B cell (primary cell): ENCODE measurements around the gene DDAH1. TPM values are rescaled to one million over a fixed set of nuclear protein-coding genes. Genes with fewer than 3 reads are reported as not detected.

ENCODE experiments used
- ATAC-seq: fragments of 200-7000 bp; cut with Tn5 transposase; one replicate; pipeline ENCODE4 v1.10.0; 2021; ENCODE audit warnings: low read depth, mild to moderate bottlenecking, moderate number of reproducible peaks, moderate library complexity
- CTCF ChIA-PET: fragments of 350-600 bp; sonication (Branson Sonifier 250); formaldehyde crosslinking; loops from one replicate; lab custom pipeline; 2021; ENCODE audit warnings: antibody characterized with exemption, inconsistent platforms; lab: Charles Lee
- POLR2A ChIA-PET: fragments of 350-600 bp; sonication (Branson Sonifier 250); formaldehyde crosslinking; loops from one replicate; lab custom pipeline; 2021; ENCODE audit warnings: antibody characterized with exemption; lab: Charles Lee
- DNase-seq: peaks from one replicate; pipeline ENCODE4 v3.0.0; 2013
- H2AFZ ChIP-seq: 2 replicates; pipeline ENCODE4 v1.6.1; 2012; ENCODE audit warnings: mild to moderate bottlenecking, low read depth, low read length; ENCODE audit not compliant: insufficient read depth, poor library complexity, severe bottlenecking
- H3K27ac ChIP-seq, 2 donors: 1 replicate in 1 of 2; 2 replicates in 1 of 2; pipeline ENCODE4 v1.5.1; 2012 to 2013; ENCODE audit warnings: low read length in 2 of 2, mild to moderate bottlenecking in 2 of 2, moderate library complexity in 1 of 2
- H3K27me3 ChIP-seq, 4 experiments: fragments of 200-600 bp in 1 of 4; sonication (generic) in 1 of 4; replicated peaks in 1 of 4; 1 replicate in 2 of 4; 2 replicates in 2 of 4; pipeline versions ENCODE4 v1.6.1 to v1.7.0; 2013 to 2016; ENCODE audit warnings: low read length in 3 of 4, mild to moderate bottlenecking in 2 of 4, mixed read lengths in 1 of 4, moderate library complexity in 1 of 4; ENCODE audit not compliant: insufficient read depth in 4 of 4, control insufficient read depth in 3 of 4; ENCODE audit errors: control extremely low read depth in 1 of 4
- H3K36me3 ChIP-seq, 2 experiments: replicated peaks in 1 of 2; 1 replicate in 1 of 2; 2 replicates in 1 of 2; pipeline versions ENCODE4 v1.6.1 to v1.7.1; 2013; ENCODE audit warnings: low read length in 1 of 2; ENCODE audit not compliant: insufficient read depth in 2 of 2, control insufficient read depth in 1 of 2; ENCODE audit errors: control extremely low read depth in 1 of 2, extremely low read depth in 1 of 2
- H3K4me1 ChIP-seq, 2 donors: fragments of 200-600 bp in 1 of 2; sonication (generic) in 1 of 2; 1 replicate in 1 of 2; 2 replicates in 1 of 2; pipeline versions ENCODE4 v1.5.1 to v1.6.1; 2013 to 2017; ENCODE audit warnings: low read length in 2 of 2; ENCODE audit not compliant: control insufficient read depth in 2 of 2, insufficient read depth in 2 of 2
- H3K4me2 ChIP-seq: replicated peaks from 2 replicates; pipeline ENCODE3; 2012; ENCODE audit warnings: mild to moderate bottlenecking, low read depth, low read length; ENCODE audit not compliant: poor library complexity, severe bottlenecking
- H3K4me3 ChIP-seq, 5 experiments: fragments of 200-600 bp in 1 of 5; sonication (generic) in 1 of 5; 1 replicate in 3 of 5; 2 replicates in 2 of 5; pipeline versions ENCODE4 v1.5.1 to v1.7.0; 2011 to 2016; ENCODE audit warnings: low read length in 4 of 5, mild to moderate bottlenecking in 4 of 5, low read depth in 2 of 5, control low read depth in 1 of 5, moderate library complexity in 1 of 5; ENCODE audit not compliant: insufficient read depth in 1 of 5; ENCODE audit errors: control extremely low read depth in 1 of 5, extremely low read depth in 1 of 5
- H3K79me2 ChIP-seq: fragments of 200-600 bp; sonication (generic); one replicate; pipeline ENCODE4 v1.6.0; 2016; ENCODE audit warnings: low read length; ENCODE audit not compliant: control insufficient read depth, insufficient read depth
- H3K9ac ChIP-seq: fragments of 200-600 bp; sonication (generic); 2 replicates; pipeline ENCODE4 v1.6.1; 2017; ENCODE audit warnings: mild to moderate bottlenecking, low read length, moderate library complexity
- H3K9me3 ChIP-seq, 3 donors: one replicate each; pipeline versions ENCODE4 v1.6.1 to v1.7.1; 2013; ENCODE audit warnings: low read length in 2 of 3; ENCODE audit not compliant: control insufficient read depth in 2 of 3, insufficient read depth in 1 of 3; ENCODE audit errors: control extremely low read depth in 1 of 3
- H4K20me1 ChIP-seq: 2 replicates; pipeline ENCODE4 v1.6.0; 2012; ENCODE audit warnings: mild to moderate bottlenecking, low read length; ENCODE audit not compliant: insufficient read depth, control insufficient read depth, poor library complexity, severe bottlenecking
- H3K27ac Mint-ChIP-seq: one replicate; pipeline ENCODE4 v1.8.0; 2021; ENCODE audit warnings: mixed read lengths
- H3K27me3 Mint-ChIP-seq: one replicate; pipeline ENCODE4 v1.8.0; 2021; ENCODE audit warnings: mixed read lengths
- H3K4me1 Mint-ChIP-seq: one replicate; pipeline ENCODE4 v1.8.0; 2021; ENCODE audit warnings: mixed read lengths
- H3K4me3 Mint-ChIP-seq: one replicate; pipeline ENCODE4 v1.8.0; 2021; ENCODE audit warnings: mixed read lengths
- H3K9me3 Mint-ChIP-seq: one replicate; pipeline ENCODE4 v1.8.0; 2022; ENCODE audit warnings: mixed read lengths; ENCODE audit not compliant: insufficient read depth
- CTCF ChIP-seq: fragments of 200-600 bp; IDR thresholded peaks from one replicate; pipeline ENCODE4 v1.8.0; 2022; ENCODE audit warnings: antibody characterized with exemption, mild to moderate bottlenecking
- EZH2 ChIP-seq: IDR thresholded peaks from 2 replicates; pipeline ENCODE4 v1.6.1; 2012; ENCODE audit warnings: borderline replicate concordance, low read depth, mild to moderate bottlenecking, moderate library complexity, low read length; ENCODE audit not compliant: insufficient read depth, poor library complexity, severe bottlenecking
- WGBS: methylation state at CpG from one replicate; pipeline ENCODE4 v1.1.5; 2013; ENCODE audit warnings: missing lambda C conversion rate; ENCODE audit not compliant: insufficient coverage; 5-methylcytosine and 5-hydroxymethylcytosine counted together
- intact Hi-C: fragments of 100-400 bp; cut with micrococcal nuclease; formaldehyde crosslinking; loops from one replicate; pipeline ENCODE4 v1.10.0; 2022
- polyA plus RNA-seq: library from polyadenylated mRNA; depleted of rRNA; stranded (reverse); fragments of >200 nt; gene quantifications from 2 replicates; pipeline ENCODE4 v1.2.3, GENCODE V29; 2012
- total RNA-seq, 2 donors: library from RNA; stranded (reverse); fragments of 120-200 nt in 1 of 2; gene quantifications; 1 replicate in 1 of 2; 2 replicates in 1 of 2; pipeline versions ENCODE4 v1.2.3 to v1.2.4, GENCODE V29; 2013 to 2022

DDAH1 gene
- total and polyA plus RNA-seq, 2 donors (not counting 1 experiment from before 2014, with no cell fraction given): 0.04 TPM; not detected in 1

GRCh38 chr1:85340427-85340826 lies 124.5 kb downstream of the DDAH1 start:
- POLR2A ChIA-PET: no interaction called here
- Mint-ChIP-seq H3K9me3 (peaks cover 3% of the 10 kb centered on the region), H3K27me3 (peaks cover 22% of the 10 kb centered on the region), H3K4me3 (no peak overlapping the region), H3K4me1 (peaks cover 6% of the 10 kb centered on the region), H3K27ac (no peak overlapping the region)
- intact Hi-C loops: no loop called here
- DNase-seq (no peak), ATAC-seq (no peak)
- Histone ChIP-seq H4K20me1 (no peaks in the 10 kb centered on the region), H3K9me3 (no peaks in the 10 kb centered on the region), H3K79me2 (no peaks in the 10 kb centered on the region), H3K4me2 (no peak overlapping the region), H3K27me3 (peaks cover 0 to 4% (median 0%) of the 10 kb centered on the region in 4 experiments), H3K27ac (no peak overlapping the region), H3K36me3 (no peaks in the 10 kb centered on the region), H3K4me3 (no peak overlapping the region), H2AFZ (no peak overlapping the region), H3K9ac (no peak overlapping the region), H3K4me1 (peaks cover 3 to 4% of the 10 kb centered on the region in 2 donors)
- WGBS: 93% methylated on average over 3 of the region's 3 CpGs
- CTCF ChIA-PET: interaction anchor here (1.6 kb wide), 1 partner anchor 30 kb away, joined by 6 read pairs; no protein-coding TSS in a partner anchor
- TF ChIP-seq EZH2: no peak
- TF ChIP-seq CTCF: no peak

- peaks cover 0 to 4% (median 0%) of the 10 kb centered on the region in 4 experiments for H3K27me3 ChIP-seq
- no peaks in the 10 kb centered on the region for H3K36me3 ChIP-seq
- TF ChIP-seq CTCF: no peak
- TF ChIP-seq EZH2: no peak
- intact Hi-C loops: no loop called here
- peaks cover 11% of the 10 kb centered on the region for H3K4me1 Mint-ChIP-seq
- DNase-seq: no peak
- no peak overlapping the region for H3K4me2 ChIP-seq
- no peak overlapping the region for H3K27ac ChIP-seq
- no peak overlapping the region for H3K27ac Mint-ChIP-seq
- ChIA-PET POLR2A (no interaction called here), CTCF (interaction anchor here (1.6 kb wide), 1 partner anchor 29 kb away, joined by 6 read pairs; no protein-coding TSS in a partner anchor)
- no peak overlapping the region for H2AFZ ChIP-seq
- H3K4me1 ChIP-seq: peaks cover 8 to 9% of the 10 kb centered on the region in 2 donors
- no peak overlapping the region for H3K4me3 ChIP-seq
- ATAC-seq: no peak
- no peak overlapping the region for H3K9ac ChIP-seq
- H3K27me3 Mint-ChIP-seq: peaks cover 22% of the 10 kb centered on the region
- 89% methylated on average over 5 of the region's 7 CpGs for WGBS
- no peaks in the 10 kb centered on the region for H3K9me3 ChIP-seq
- H3K9me3 Mint-ChIP-seq: peaks cover 3% of the 10 kb centered on the region
- H4K20me1 ChIP-seq: no peaks in the 10 kb centered on the region
- H3K4me3 Mint-ChIP-seq: no peak overlapping the region
- no peaks in the 10 kb centered on the region for H3K79me2 ChIP-seq
Observed at GRCh38 chr1:85339656-85340399, 125.1 kb downstream of the DDAH1 start.
